ENCODE measurements around the gene ABCG5.

Gene ABCG5

GRCh38 chr2:43855292-43855691 is 16.7 kb upstream of the ABCG5 start:
- H3K4me1 ChIP-seq (ENCODE audit: insufficient read depth, low read length) = no peaks in the 10 kb centered on the region

GRCh38 chr2:43854671-43855070 is 16.0 kb upstream of the ABCG5 start:
- H3K4me3 ChIP-seq (ENCODE audit: low read depth in 1 of 2, low read length in 2 of 2) = no peak overlapping the region
- no peaks in the 10 kb centered on the region for H3K36me3 ChIP-seq (ENCODE audit: insufficient read depth, low read length)
- peaks cover 8 to 15% of the 10 kb centered on the region in 2 donors for H3K27me3 ChIP-seq (ENCODE audit: control insufficient read depth in 1 of 2, insufficient read depth in 2 of 2, low read length in 2 of 2)

More at GRCh38 chr2:43855292-43855691, 16.7 kb upstream of the ABCG5 start:
- Histone ChIP-seq H3K36me3 (ENCODE audit: insufficient read depth, low read length) (no peaks in the 10 kb centered on the region), H3K27ac (ENCODE audit: low read depth, low read length) (no peak overlapping the region), H3K9me3 (ENCODE audit: low read length) (no peaks in the 10 kb centered on the region), H3K4me3 (ENCODE audit: low read depth in 1 of 2, low read length in 2 of 2) (no peak overlapping the region), H3K27me3 (ENCODE audit: control insufficient read depth in 1 of 2, insufficient read depth in 2 of 2, low read length in 2 of 2) (peaks cover 8 to 15% of the 10 kb centered on the region in 2 donors), H3K9ac (ENCODE audit: low read length) (no peak overlapping the region)

GRCh38 chr2:43853141-43854081 is 14.8 kb upstream of the ABCG5 start:
- no peaks in the 10 kb centered on the region for H3K9me3 ChIP-seq (ENCODE audit: low read length)
- no peak overlapping the region for H3K27ac ChIP-seq (ENCODE audit: low read depth, low read length)
- no peaks in the 10 kb centered on the region for H3K4me1 ChIP-seq (ENCODE audit: insufficient read depth, low read length)
- H3K4me3 ChIP-seq (ENCODE audit: low read depth in 1 of 2, low read length in 2 of 2) = no peak overlapping the region
- peaks cover 8 to 15% of the 10 kb centered on the region in 2 donors for H3K27me3 ChIP-seq (ENCODE audit: control insufficient read depth in 1 of 2, insufficient read depth in 2 of 2, low read length in 2 of 2)
- no peak overlapping the region for H3K9ac ChIP-seq (ENCODE audit: low read length)
- no peaks in the 10 kb centered on the region for H3K36me3 ChIP-seq (ENCODE audit: insufficient read depth, low read length)

More at GRCh38 chr2:43854671-43855070, 16.0 kb upstream of the ABCG5 start:
- Histone ChIP-seq H3K9ac (ENCODE audit: low read length) (no peak overlapping the region), H3K4me1 (ENCODE audit: insufficient read depth, low read length) (no peaks in the 10 kb centered on the region), H3K27ac (ENCODE audit: low read depth, low read length) (no peak overlapping the region), H3K9me3 (ENCODE audit: low read length) (no peaks in the 10 kb centered on the region)

- Histone ChIP-seq H3K9ac (ENCODE audit: low read length) (no peak overlapping the region), H3K36me3 (ENCODE audit: insufficient read depth, low read length) (no peaks in the 10 kb centered on the region), H3K9me3 (ENCODE audit: low read length) (no peaks in the 10 kb centered on the region), H3K4me1 (ENCODE audit: insufficient read depth, low read length) (no peaks in the 10 kb centered on the region), H3K4me3 (ENCODE audit: low read depth in 1 of 2, low read length in 2 of 2) (no peak overlapping the region), H3K27me3 (ENCODE audit: control insufficient read depth in 1 of 2, insufficient read depth in 2 of 2, low read length in 2 of 2) (peaks cover 8 to 15% of the 10 kb centered on the region in 2 donors), H3K27ac (ENCODE audit: low read depth, low read length) (no peak overlapping the region)
Observed at GRCh38 chr2:43852196-43852730, 13.6 kb upstream of the ABCG5 start.

- Histone ChIP-seq H3K4me1 (ENCODE audit: insufficient read depth, low read length) (no peaks in the 10 kb centered on the region), H3K9me3 (ENCODE audit: low read length) (no peaks in the 10 kb centered on the region), H3K9ac (ENCODE audit: low read length) (no peak overlapping the region), H3K4me3 (ENCODE audit: low read depth in 1 of 2, low read length in 2 of 2) (no peak overlapping the region), H3K27ac (ENCODE audit: low read depth, low read length) (no peak overlapping the region), H3K36me3 (ENCODE audit: insufficient read depth, low read length) (no peaks in the 10 kb centered on the region), H3K27me3 (ENCODE audit: control insufficient read depth in 1 of 2, insufficient read depth in 2 of 2, low read length in 2 of 2) (peaks cover 3 to 15% of the 10 kb centered on the region in 2 donors)
Observed at GRCh38 chr2:43851011-43851980, 12.7 kb upstream of the ABCG5 start.

GRCh38 chr2:43848214-43848613 is 9.6 kb upstream of the ABCG5 start:
- H3K9me3 ChIP-seq (ENCODE audit: low read length) = no peaks in the 10 kb centered on the region
- H3K4me3 ChIP-seq (ENCODE audit: low read depth in 1 of 2, low read length in 2 of 2) = no peak overlapping the region
- no peak overlapping the region for H3K27ac ChIP-seq (ENCODE audit: low read depth, low read length)
- no peaks in the 10 kb centered on the region for H3K36me3 ChIP-seq (ENCODE audit: insufficient read depth, low read length)
- no peak overlapping the region for H3K9ac ChIP-seq (ENCODE audit: low read length)
- peaks cover 0 to 7% of the 10 kb centered on the region in 2 donors for H3K27me3 ChIP-seq (ENCODE audit: control insufficient read depth in 1 of 2, insufficient read depth in 2 of 2, low read length in 2 of 2)
- no peaks in the 10 kb centered on the region for H3K4me1 ChIP-seq (ENCODE audit: insufficient read depth, low read length)

- Histone ChIP-seq H3K4me1 (ENCODE audit: insufficient read depth, low read length) (no peaks in the 10 kb centered on the region), H3K36me3 (ENCODE audit: insufficient read depth, low read length) (no peaks in the 10 kb centered on the region), H3K4me3 (ENCODE audit: low read depth in 1 of 2, low read length in 2 of 2) (no peak overlapping the region), H3K27me3 (ENCODE audit: control insufficient read depth in 1 of 2, insufficient read depth in 2 of 2, low read length in 2 of 2) (no peaks in the 10 kb centered on the region), H3K27ac (ENCODE audit: low read depth, low read length) (no peak overlapping the region), H3K9ac (ENCODE audit: low read length) (no peak overlapping the region), H3K9me3 (ENCODE audit: low read length) (no peaks in the 10 kb centered on the region)
Observed at GRCh38 chr2:43846140-43846793, 7.6 kb upstream of the ABCG5 start.

GRCh38 chr2:43845181-43845580 is 6.5 kb upstream of the ABCG5 start:
- H3K9me3 ChIP-seq (ENCODE audit: low read length) = no peaks in the 10 kb centered on the region
- H3K4me1 ChIP-seq (ENCODE audit: insufficient read depth, low read length) = no peaks in the 10 kb centered on the region
- H3K27ac ChIP-seq (ENCODE audit: low read depth, low read length) = no peak overlapping the region
- H3K4me3 ChIP-seq (ENCODE audit: low read depth in 1 of 2, low read length in 2 of 2) = no peak overlapping the region
- no peaks in the 10 kb centered on the region for H3K36me3 ChIP-seq (ENCODE audit: insufficient read depth, low read length)
- no peak overlapping the region for H3K9ac ChIP-seq (ENCODE audit: low read length)
- no peaks in the 10 kb centered on the region for H3K27me3 ChIP-seq (ENCODE audit: control insufficient read depth in 1 of 2, insufficient read depth in 2 of 2, low read length in 2 of 2)

GRCh38 chr2:43842866-43843226 is 4.2 kb upstream of the ABCG5 start:
- H3K27me3 ChIP-seq (ENCODE audit: control insufficient read depth in 1 of 2, insufficient read depth in 2 of 2, low read length in 2 of 2) = no peaks in the 10 kb centered on the region
- H3K4me3 ChIP-seq (ENCODE audit: low read depth in 1 of 2, low read length in 2 of 2) = no peak overlapping the region
- H3K36me3 ChIP-seq (ENCODE audit: insufficient read depth, low read length) = no peaks in the 10 kb centered on the region
- no peaks in the 10 kb centered on the region for H3K4me1 ChIP-seq (ENCODE audit: insufficient read depth, low read length)
- H3K27ac ChIP-seq (ENCODE audit: low read depth, low read length) = no peak overlapping the region
- no peaks in the 10 kb centered on the region for H3K9me3 ChIP-seq (ENCODE audit: low read length)
- H3K9ac ChIP-seq (ENCODE audit: low read length) = no peak overlapping the region

- H3K4me3 ChIP-seq (ENCODE audit: low read depth in 1 of 2, low read length in 2 of 2) = no peak overlapping the region
- no peaks in the 10 kb centered on the region for H3K27me3 ChIP-seq (ENCODE audit: control insufficient read depth in 1 of 2, insufficient read depth in 2 of 2, low read length in 2 of 2)
- H3K36me3 ChIP-seq (ENCODE audit: insufficient read depth, low read length) = no peaks in the 10 kb centered on the region
- no peaks in the 10 kb centered on the region for H3K4me1 ChIP-seq (ENCODE audit: insufficient read depth, low read length)
- H3K9me3 ChIP-seq (ENCODE audit: low read length) = no peaks in the 10 kb centered on the region
- no peak overlapping the region for H3K27ac ChIP-seq (ENCODE audit: low read depth, low read length)
- H3K9ac ChIP-seq (ENCODE audit: low read length) = no peak overlapping the region
Observed at GRCh38 chr2:43841949-43842865, 3.6 kb upstream of the ABCG5 start.
